Esophagus (tissue), 2 donors: Measurements from ENCODE around the gene ATP13A3. TPM values are rescaled to one million over a fixed set of nuclear protein-coding genes. Genes with fewer than 3 reads are reported as not detected.
"Not testable (repeated sequence)": the region's sequence is repeated elsewhere in the genome, so short reads cannot be mapped to it uniquely, and the experiment has no call there.

ENCODE experiments used
- H3K27ac ChIP-seq, 2 donors: one replicate each; pipeline ENCODE4 v1.5.1; 2013; ENCODE audit warnings: low read depth in 2 of 2, mild to moderate bottlenecking in 2 of 2, inconsistent platforms in 1 of 2, low read length in 1 of 2, moderate library complexity in 1 of 2
- H3K27me3 ChIP-seq, 2 donors: one replicate each; pipeline ENCODE4 v1.6.1; 2013; ENCODE audit warnings: low read length in 2 of 2, control low read depth in 1 of 2, mild to moderate bottlenecking in 1 of 2; ENCODE audit not compliant: insufficient read depth in 2 of 2, control insufficient read depth in 1 of 2
- H3K36me3 ChIP-seq, 2 donors: one replicate each; pipeline ENCODE4 v1.6.1; 2013; ENCODE audit warnings: low read length in 1 of 2; ENCODE audit not compliant: control insufficient read depth in 2 of 2, insufficient read depth in 2 of 2
- H3K4me1 ChIP-seq, 2 donors: one replicate each; pipeline ENCODE4 v1.6.1; 2013; ENCODE audit warnings: low read length in 1 of 2; ENCODE audit not compliant: control insufficient read depth in 2 of 2, insufficient read depth in 2 of 2
- H3K4me3 ChIP-seq, 2 donors: one replicate each; pipeline ENCODE4 v1.5.1; 2013; ENCODE audit warnings: low read length in 2 of 2, mild to moderate bottlenecking in 2 of 2, low read depth in 1 of 2, moderate library complexity in 1 of 2
- H3K9me3 ChIP-seq, 2 donors: one replicate each; pipeline ENCODE4 v1.6.1; 2013; ENCODE audit warnings: mild to moderate bottlenecking in 2 of 2, low read depth in 1 of 2, low read length in 1 of 2, moderate library complexity in 1 of 2; ENCODE audit not compliant: control insufficient read depth in 2 of 2, insufficient read depth in 1 of 2
- WGBS, 2 donors: extraction: QIAGEN DNeasy Blood & Tissue Kit; methylation state at CpG; one replicate each; pipeline ENCODE4 v1.1.7; 2013; 5-methylcytosine and 5-hydroxymethylcytosine counted together
- polyA plus RNA-seq, 2 donors: library from polyadenylated mRNA; stranded (reverse); fragments of 200-250 nt; gene quantifications; one replicate each; pipeline ENCODE4 v1.2.3, GENCODE V29; 2013
- donor health status: healthy with polysubstance abuse.
- donor health status: Bipolar disorder and iron deficiency.

ATP13A3 gene
- polyA plus RNA-seq, 2 donors = 9.6 to 12.2 TPM

DNA sequence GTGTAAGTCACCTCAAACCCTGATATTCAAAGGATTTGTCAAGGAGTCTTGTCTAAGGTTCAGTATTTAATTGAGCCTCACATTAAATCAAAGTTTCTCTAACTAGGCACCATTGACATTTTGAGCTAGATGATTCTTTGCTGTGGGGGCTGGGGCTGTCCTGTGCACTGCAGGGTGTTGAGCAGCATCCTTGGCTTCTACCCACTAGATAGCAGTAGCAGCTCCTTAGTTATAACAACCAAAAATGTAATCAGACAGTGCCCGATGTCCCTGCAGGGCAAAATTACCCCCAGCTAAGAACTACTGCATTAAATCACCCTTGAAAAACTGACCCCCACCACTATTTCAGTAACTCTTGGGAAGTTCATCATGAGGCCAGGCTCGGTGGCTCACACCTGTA is 17.3 kb upstream of the ATP13A3 start:
- H3K4me1 ChIP-seq = no peaks in the 10 kb centered on the region
- no peaks in the 10 kb centered on the region for H3K36me3 ChIP-seq
- 90 to 100% methylated on average over 2 of the region's 2 CpGs for WGBS, 2 donors
- no peak overlapping the region for H3K4me3 ChIP-seq
- H3K27ac ChIP-seq = no peak overlapping the region
- H3K27me3 ChIP-seq = no peaks in the 10 kb centered on the region
- no peaks in the 10 kb centered on the region for H3K9me3 ChIP-seq

DNA sequence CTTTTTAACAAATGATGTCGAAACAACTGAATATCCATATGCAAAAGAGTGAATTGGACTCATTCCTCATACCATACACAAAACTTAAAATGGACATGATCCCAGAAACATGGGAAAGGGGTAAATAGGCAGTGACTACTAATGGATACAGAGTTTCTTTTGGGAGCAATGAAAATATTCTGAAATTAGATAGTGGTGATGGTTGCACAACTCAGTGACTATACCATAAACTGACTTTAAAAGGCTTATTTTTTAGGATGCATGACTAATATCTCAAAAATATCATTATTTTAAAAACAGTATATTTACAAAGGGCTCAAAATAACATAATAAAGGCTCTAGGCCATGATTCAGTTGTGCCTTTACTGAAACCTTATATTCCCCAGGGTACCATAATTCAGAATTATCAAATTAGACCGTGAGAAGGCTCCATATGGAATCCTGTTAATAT is 16.3 kb upstream of the ATP13A3 start:
- WGBS, 2 donors = 95% methylated on average over 2 of the region's 2 CpGs
- Histone ChIP-seq H3K27me3 (no peaks in the 10 kb centered on the region), H3K36me3 (no peaks in the 10 kb centered on the region)

DNA sequence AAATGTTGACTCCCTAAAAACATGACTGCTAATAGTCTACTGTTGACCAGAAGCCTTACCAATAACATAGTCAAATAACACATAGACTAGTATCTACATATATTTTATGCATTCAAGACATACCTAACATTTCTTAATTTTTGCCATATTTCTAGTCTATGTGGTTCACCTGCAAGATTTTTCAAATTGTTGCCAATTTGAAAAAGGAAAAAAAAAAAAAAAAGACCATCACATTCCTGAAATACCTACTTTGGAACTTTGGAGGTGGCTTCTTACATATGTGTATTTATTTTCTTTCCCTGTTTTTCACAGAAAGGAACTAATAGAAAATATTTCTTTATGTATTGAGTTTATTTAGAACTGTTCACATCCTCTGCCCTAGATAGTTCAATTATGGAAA is 13.4 kb upstream of the ATP13A3 start:
- Histone ChIP-seq H3K36me3 (no peaks in the 10 kb centered on the region), H3K4me1 (no peaks in the 10 kb centered on the region), H3K27ac (no peak overlapping the region), H3K9me3 (no peaks in the 10 kb centered on the region), H3K4me3 (no peak overlapping the region), H3K27me3 (no peaks in the 10 kb centered on the region)

More for the DNA sequence above, 16.3 kb upstream of the ATP13A3 start:
- no peaks in the 10 kb centered on the region for H3K9me3 ChIP-seq
- H3K4me3 ChIP-seq = no peak overlapping the region
- H3K4me1 ChIP-seq = no peaks in the 10 kb centered on the region
- H3K27ac ChIP-seq = no peak overlapping the region

DNA sequence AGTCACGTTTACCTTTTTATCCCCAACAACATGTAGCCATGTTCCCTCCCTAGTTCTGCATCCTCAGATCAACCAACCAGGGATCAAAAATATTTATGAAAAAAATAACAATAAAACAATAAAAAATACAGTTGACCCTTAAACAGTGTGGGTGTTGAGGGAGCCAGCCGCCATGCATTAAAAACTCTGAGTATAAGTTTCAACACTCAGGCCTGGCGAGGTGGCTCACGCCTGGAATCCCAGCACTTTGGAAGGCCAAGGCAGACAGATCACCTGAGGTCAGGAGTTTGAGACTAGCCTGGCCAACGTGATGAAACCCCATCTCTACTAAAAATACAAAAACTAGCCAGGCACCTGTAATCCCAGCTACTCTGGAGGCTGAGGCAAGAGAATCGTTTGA is 12.7 kb upstream of the ATP13A3 start:
- not testable (repeated sequence) for H3K9me3 ChIP-seq, H3K4me3 ChIP-seq, H3K36me3 ChIP-seq, H3K27ac ChIP-seq, H3K27me3 ChIP-seq, H3K4me1 ChIP-seq
- 79 to 81% methylated on average over 6 of the region's 6 CpGs for WGBS, 2 donors

DNA sequence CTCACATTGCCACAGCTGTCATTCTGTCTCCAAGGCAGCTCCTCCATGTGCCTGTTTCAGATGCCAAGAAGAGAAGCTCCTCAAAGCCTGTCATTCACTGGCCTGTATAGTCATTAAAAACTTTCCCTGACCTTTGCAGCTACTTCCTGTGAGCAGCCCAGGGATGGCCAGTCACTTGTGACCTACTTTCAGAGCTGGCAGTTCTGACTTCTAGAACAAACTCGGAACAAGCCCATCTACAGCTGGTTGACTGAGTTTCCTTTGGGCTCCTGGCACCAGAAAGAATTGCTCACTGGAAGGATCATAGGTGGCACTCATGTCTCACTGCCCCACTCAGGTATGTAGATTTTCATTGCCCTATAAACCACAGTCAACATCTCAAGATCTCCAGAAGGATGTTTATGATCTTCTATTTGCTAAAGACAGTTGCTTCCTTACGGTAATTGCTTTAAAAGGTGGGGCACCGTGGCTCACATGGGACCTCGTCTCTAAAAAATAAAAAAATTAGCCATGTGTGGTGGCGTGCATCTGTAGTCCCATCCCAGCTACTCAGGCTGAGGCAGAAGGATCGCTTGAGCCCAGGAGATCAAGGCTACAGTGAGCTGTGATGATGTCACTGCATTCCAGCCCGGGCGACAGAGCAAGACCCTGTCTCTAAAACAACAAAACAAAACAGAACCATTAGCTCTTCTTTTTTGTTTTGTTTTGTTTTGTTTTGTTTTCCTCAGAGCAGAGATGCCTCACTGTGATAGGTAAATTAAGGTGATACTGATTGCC is 11.2 kb upstream of the ATP13A3 start:
- Histone ChIP-seq H3K4me1 (no peaks in the 10 kb centered on the region), H3K36me3 (no peaks in the 10 kb centered on the region), H3K9me3 (no peaks in the 10 kb centered on the region), H3K4me3 (no peak overlapping the region), H3K27ac (no peak overlapping the region), H3K27me3 (no peaks in the 10 kb centered on the region)
- 76 to 85% methylated on average over 8 of the region's 8 CpGs for WGBS, 2 donors

DNA sequence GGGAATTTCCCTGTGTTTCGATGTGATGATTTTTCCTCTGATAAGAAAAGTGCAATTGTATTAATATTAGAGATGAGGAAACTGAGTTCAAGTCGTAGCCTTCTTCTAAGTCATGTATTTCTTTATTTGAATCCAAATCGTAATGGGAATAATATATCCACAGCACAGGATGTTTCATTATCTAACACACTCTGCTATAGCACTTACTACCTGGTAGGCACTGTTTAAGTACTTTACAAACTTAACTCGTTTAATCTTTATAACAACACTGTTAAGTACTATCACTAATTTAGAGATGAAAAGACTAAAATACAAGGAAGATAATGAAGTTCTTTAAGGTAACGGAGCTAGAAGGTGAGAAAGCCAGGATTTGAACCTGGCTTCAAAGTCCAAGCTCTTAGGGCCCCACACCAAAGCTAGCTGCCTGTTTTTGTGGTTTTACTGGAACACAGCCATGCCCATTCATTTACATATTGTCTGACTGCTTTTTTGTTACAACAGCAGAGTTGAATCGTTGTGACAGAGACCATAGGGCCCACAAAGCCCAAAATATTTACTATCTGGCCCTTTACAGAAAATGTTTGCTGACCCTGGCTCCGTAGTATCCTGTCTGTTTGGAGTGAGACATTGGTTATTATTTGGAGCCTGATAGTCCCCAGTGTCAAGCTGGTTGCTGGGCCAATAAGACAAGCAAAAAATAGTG is 9.6 kb upstream of the ATP13A3 start:
- H3K27ac ChIP-seq = no peak overlapping the region
- no peaks in the 10 kb centered on the region for H3K36me3 ChIP-seq
- H3K27me3 ChIP-seq = no peaks in the 10 kb centered on the region
- H3K4me3 ChIP-seq = no peak overlapping the region
- H3K4me1 ChIP-seq = peaks cover 0 to 2% of the 10 kb centered on the region in 2 donors
- no peaks in the 10 kb centered on the region for H3K9me3 ChIP-seq
- whole genome bisulfite sequencing, 2 donors = 58 to 61% methylated on average over 7 of the region's 7 CpGs

DNA sequence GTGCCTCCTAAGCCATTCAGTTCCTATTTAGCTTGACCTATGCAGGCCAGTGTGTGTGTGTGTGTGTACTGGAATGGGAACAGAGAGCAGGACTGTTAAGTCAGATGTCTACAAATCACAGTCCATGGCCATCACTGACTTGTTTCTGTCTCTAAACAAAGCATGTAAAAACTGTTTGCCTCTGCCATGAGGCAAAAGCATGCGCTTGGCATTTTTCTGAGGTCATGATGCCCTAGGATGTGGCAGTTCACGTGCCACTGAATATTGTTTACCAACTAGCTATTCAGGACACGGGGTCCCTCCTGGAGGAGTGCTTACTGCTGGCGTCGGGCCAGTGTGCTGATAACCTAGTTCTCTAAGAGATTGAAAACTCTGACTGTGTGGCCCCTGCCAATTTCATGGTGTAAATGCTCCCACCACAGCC is 8.2 kb upstream of the ATP13A3 start:
- Histone ChIP-seq H3K4me3 (no peak overlapping the region), H3K36me3 (no peaks in the 10 kb centered on the region), H3K27me3 (no peaks in the 10 kb centered on the region), H3K27ac (no peak overlapping the region), H3K9me3 (no peaks in the 10 kb centered on the region), H3K4me1 (peaks cover 2% of the 10 kb centered on the region in 2 donors)
- WGBS, 2 donors = 72 to 75% methylated on average over 5 of the region's 5 CpGs

DNA sequence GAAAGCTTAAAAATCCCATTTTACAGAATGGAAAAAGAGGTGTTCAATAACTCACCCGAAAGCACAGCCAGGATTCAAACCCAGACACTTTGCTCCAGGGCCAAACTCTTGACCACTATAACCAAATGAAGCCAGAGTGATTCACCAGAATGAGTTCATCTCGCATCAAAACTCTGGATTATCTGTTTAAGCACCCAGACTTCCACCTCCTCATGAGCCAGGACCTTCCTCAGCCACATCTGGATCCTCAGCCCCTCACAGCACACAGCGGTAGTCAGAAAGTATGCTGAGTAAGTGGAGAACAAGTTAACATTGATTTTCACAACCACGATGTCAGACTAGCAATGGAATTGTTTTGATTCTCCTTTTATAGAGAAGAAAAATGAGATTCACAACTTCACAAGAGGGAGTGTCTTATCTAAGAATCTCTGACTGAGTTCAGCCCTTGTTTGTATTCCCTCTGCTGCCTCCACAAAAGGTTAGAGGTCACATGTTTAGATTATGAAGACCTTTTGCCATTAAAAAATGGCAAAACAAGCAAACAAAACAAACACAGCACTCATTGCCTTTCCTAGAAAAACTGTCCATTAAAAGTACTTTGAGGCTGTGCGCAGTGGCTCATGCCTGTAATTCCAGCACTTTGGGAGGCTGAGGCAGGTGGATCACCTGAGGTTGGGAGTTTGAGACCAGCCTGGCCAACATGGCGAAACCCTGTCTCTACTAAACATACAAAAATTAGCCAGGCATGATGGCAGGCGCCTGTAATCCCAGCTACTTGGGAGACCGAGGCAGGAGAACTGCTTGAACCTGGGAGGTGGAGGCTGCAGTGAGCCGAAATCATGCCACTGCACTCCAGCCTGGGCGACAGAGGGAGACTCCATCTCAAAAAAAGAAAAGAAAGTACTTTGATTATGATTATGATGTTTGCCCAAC is 7.5 kb upstream of the ATP13A3 start:
- not testable (repeated sequence) for H3K4me1 ChIP-seq, H3K36me3 ChIP-seq, H3K4me3 ChIP-seq, H3K27ac ChIP-seq, H3K27me3 ChIP-seq, H3K9me3 ChIP-seq
- WGBS, 2 donors = 85 to 86% methylated on average over 10 of the region's 10 CpGs

DNA sequence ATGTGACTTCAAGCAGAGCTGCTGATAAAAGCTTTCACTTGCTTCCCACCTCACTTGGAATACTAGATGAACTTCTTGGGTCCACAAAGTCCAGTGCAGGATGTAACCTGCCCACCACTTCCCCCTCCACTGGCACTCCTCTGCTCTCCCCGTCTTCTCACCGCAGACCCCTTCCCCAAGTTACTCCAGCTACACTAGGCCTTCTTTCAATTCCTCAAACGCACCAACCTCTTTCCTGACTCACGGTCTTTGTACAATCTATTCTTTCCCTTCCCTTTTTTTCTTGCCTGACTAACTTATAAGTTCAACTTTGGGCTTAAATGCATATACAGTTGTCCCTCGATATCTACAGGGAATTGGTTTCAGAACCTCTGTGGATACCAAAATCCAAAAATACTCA is 5.2 kb upstream of the ATP13A3 start:
- H3K4me1 ChIP-seq = peaks cover 2 to 8% of the 10 kb centered on the region in 2 donors
- H3K4me3 ChIP-seq = no peak overlapping the region
- no peaks in the 10 kb centered on the region for H3K27me3 ChIP-seq
- no peaks in the 10 kb centered on the region for H3K36me3 ChIP-seq
- H3K27ac ChIP-seq = no peak overlapping the region
- WGBS, 2 donors = 84 to 94% methylated on average over 5 of the region's 5 CpGs
- H3K9me3 ChIP-seq = no peaks in the 10 kb centered on the region
